Measurements from ENCODE around the gene ATP4A.
A peak's percentile ranks its signal among the peaks of the same experiment; 100 is the strongest.

The ATP4A gene

GRCh38 chr19:35563207-35563829, at the start of gene ATP4A:
Gene ATP4A (minus strand): TSS chr19:35563658. CDS start chr19:35563629, 29 bp downstream.
- TF ChIP-seq PPARA (CRISPR knock-in tag; IDR thresholded peaks at IDR 0.05; ENCODE audit: borderline replicate concordance) (no peak), GLIS3 (CRISPR knock-in tag; IDR thresholded peaks at IDR 0.05) (no peak), ISL1 (CRISPR knock-in tag; IDR thresholded peaks at IDR 0.05) (no peak), TCF4 (CRISPR knock-in tag; IDR thresholded peaks at IDR 0.05; ENCODE audit: borderline replicate concordance) (no peak), RARB (CRISPR knock-in tag; IDR thresholded peaks at IDR 0.05) (no peak), TSHZ2 (CRISPR knock-in tag; IDR thresholded peaks at IDR 0.05) (no peak), ZNF565 (CRISPR knock-in tag; conservative IDR thresholded peaks at IDR 0.05; ENCODE audit: low read depth) (no peak), OSR1 (CRISPR knock-in tag; IDR thresholded peaks at IDR 0.05) (no peak), PATZ1 (CRISPR knock-in tag; IDR thresholded peaks at IDR 0.05; ENCODE audit: borderline replicate concordance) (no peak), ZFP3 (CRISPR knock-in tag; IDR thresholded peaks at IDR 0.05) (no peak), ZNF70 (CRISPR knock-in tag; IDR thresholded peaks at IDR 0.05) (no peak), POU6F1 (CRISPR knock-in tag; IDR thresholded peaks at IDR 0.05; ENCODE audit: borderline replicate concordance, low read depth) (no peak), CSDC2 (CRISPR knock-in tag; IDR thresholded peaks at IDR 0.05) (no peak), ARNTL (CRISPR knock-in tag; IDR thresholded peaks at IDR 0.05; ENCODE audit: borderline replicate concordance, low read depth) (no peak), ZFP30 (CRISPR knock-in tag; IDR thresholded peaks at IDR 0.05) (no peak)
- no peak for ATAC-seq

GRCh38 chr19:35612559-35613321, 49.3 kb upstream of the ATP4A start, which contains the start of gene HAUS5:
Gene HAUS5 (plus strand): TSS chr19:35612735. CDS start chr19:35612795, 60 bp downstream.
- peak; percentile 98 for ATAC-seq
- no peak for TF ChIP-seq ZC3H10 (CRISPR knock-in tag; IDR thresholded peaks at IDR 0.05)
- TF ChIP-seq ZNF8 (CRISPR knock-in tag; IDR thresholded peaks at IDR 0.05): no peak
- TF ChIP-seq ZNF565 (CRISPR knock-in tag; conservative IDR thresholded peaks at IDR 0.05; ENCODE audit: low read depth): peak; percentile 92
- TF ChIP-seq SNAI2 (CRISPR knock-in tag; IDR thresholded peaks at IDR 0.05): peak; percentile 83; the same call in 1 of the 2 replicates
- TF ChIP-seq ZFP30 (CRISPR knock-in tag; IDR thresholded peaks at IDR 0.05): peak; percentile 65
- TF ChIP-seq CSDC2 (CRISPR knock-in tag; IDR thresholded peaks at IDR 0.05): peak; percentile 80
- 0 out of 2 replicates have a peak, but pooled peaks have one; percentile 25 for TF ChIP-seq ARNTL (CRISPR knock-in tag; IDR thresholded peaks at IDR 0.05; ENCODE audit: borderline replicate concordance, low read depth)
- TF ChIP-seq TSHZ2 (CRISPR knock-in tag; IDR thresholded peaks at IDR 0.05): peak; percentile 59; the same call in 1 of the 2 replicates
- TF ChIP-seq ZFP3 (CRISPR knock-in tag; IDR thresholded peaks at IDR 0.05): peak; percentile 61; the same call in 1 of the 2 replicates
- TF ChIP-seq PPARA (CRISPR knock-in tag; IDR thresholded peaks at IDR 0.05; ENCODE audit: borderline replicate concordance): peak; percentile 90
- TF ChIP-seq CREB5 (CRISPR knock-in tag; IDR thresholded peaks at IDR 0.05; ENCODE audit: low read depth): peak; percentile 38; the same call in 1 of the 2 replicates
- TF ChIP-seq RARB (CRISPR knock-in tag; IDR thresholded peaks at IDR 0.05): no peak

Measured in SK-N-SH treated with all-trans-retinoic acid at 6 μM for 48 hours (cell line).